AG09319 (cell line): ENCODE results near the gene ACIN1.

Experiments
- DNase-seq: peaks from one replicate; pipeline ENCODE4 v3.0.0-alpha.2; 2010; ENCODE audit warnings: low read depth; ENCODE audit errors: extremely low read depth
- CTCF ChIP-seq: IDR thresholded peaks from 2 replicates; pipeline ENCODE4 v1.5.1; 2011; ENCODE audit warnings: low read depth, mild to moderate bottlenecking, inconsistent platforms, low read length, moderate library complexity

ACIN1 gene

GRCh38 chr14:23034498-23035302 lies 60.2 kb downstream of the ACIN1 start, which contains the start of gene PSMB5:
TSS of gene PSMB5 (minus strand) at chr14:23034900. CDS start at chr14:23034881, 19 bp downstream.
- DNase-seq = peak; percentile 82
- no peak for TF ChIP-seq CTCF

- TF ChIP-seq CTCF = no peak
- no peak for DNase-seq
Measured at GRCh38 chr14:23033801-23034497, 61.0 kb downstream of the ACIN1 start.

- no peak for DNase-seq
- TF ChIP-seq CTCF = no peak
Measured at GRCh38 chr14:23033251-23033727, 61.6 kb downstream of the ACIN1 start.

- no peak for TF ChIP-seq CTCF
- no peak for DNase-seq
Measured at GRCh38 chr14:23030936-23031335, 64.0 kb downstream of the ACIN1 start.

GRCh38 chr14:23028799-23029198 lies 66.1 kb downstream of the ACIN1 start:
- no peak for DNase-seq
- TF ChIP-seq CTCF = no peak

- DNase-seq = no peak
- no peak for TF ChIP-seq CTCF
Measured at GRCh38 chr14:23025151-23025814, 69.7 kb downstream of the ACIN1 start.
